Omental fat pad (tissue), 4 donors: ENCODE results near the gene ADAMTSL5. TPM values are rescaled to one million over a fixed set of nuclear protein-coding genes. Genes with fewer than 3 reads are reported as not detected.

ENCODE experiments used
- ATAC-seq: fragments of 150-250 bp; one replicate; pipeline ENCODE4 v1.9.1; 2016; ENCODE audit warnings: mild to moderate bottlenecking, moderate library complexity; ENCODE audit not compliant: low FRiP score
- DNase-seq: peaks from one replicate; pipeline ENCODE4 v3.0.0-alpha.2; 2019; ENCODE audit warnings: low spot score
- CTCF ChIP-seq, 3 donors: fragments of 450-650 bp; IDR thresholded peaks; one replicate each; pipeline ENCODE4 v1.5.1; 2016 to 2017; ENCODE audit warnings: antibody characterized with exemption in 3 of 3, mild to moderate bottlenecking in 3 of 3, moderate library complexity in 2 of 3
- total RNA-seq, 4 donors: library from RNA; depleted of rRNA; stranded (reverse); fragments of >200 nt; gene quantifications; one replicate each; pipeline ENCODE4 v1.1.0, GENCODE V29; 2016

Gene ADAMTSL5
- total RNA-seq, 4 donors from 2014 or later = 0.60 to 4.3 (median 0.89) TPM

GRCh38 chr19:1457031-1457739, 55.6 kb downstream of the ADAMTSL5 start:
- ATAC-seq (no peak), DNase-seq (no peak)
- no peak for TF ChIP-seq CTCF (IDR thresholded peaks at IDR 0.05)

GRCh38 chr19:1456121-1456900, 56.5 kb downstream of the ADAMTSL5 start:
- no peak for TF ChIP-seq CTCF (IDR thresholded peaks at IDR 0.05)
- ATAC-seq (no peak), DNase-seq (no peak)

GRCh38 chr19:1455336-1456120, 57.3 kb downstream of the ADAMTSL5 start:
- ATAC-seq = no peak
- DNase-seq = no peak
- TF ChIP-seq CTCF (IDR thresholded peaks at IDR 0.05) = no peak

Other genes starting within 250 kb of the ADAMTSL5 start
- 100 to 1,000 TPM; 292 to 484 (median 372) TPM for gene CIRBP, start 243.7 kb downstream of the ADAMTSL5 start, total RNA-seq
- gene FAM174C, start 237.5 kb downstream of the ADAMTSL5 start, total RNA-seq = 10 to 100 TPM; 47.2 to 69.1 (median 59.3) TPM
- gene EFNA2, start 227.1 kb downstream of the ADAMTSL5 start, total RNA-seq = not detected
- 100 to 1,000 TPM in 3 of 4 donors, 10 to 100 TPM in 1; 80.3 to 121 (median 114) TPM for gene NDUFS7, start 129.1 kb downstream of the ADAMTSL5 start, total RNA-seq
- 10 to 100 TPM; 10.8 to 16.2 (median 13.7) TPM for gene GAMT, start 111.5 kb downstream of the ADAMTSL5 start, total RNA-seq
- 10 to 100 TPM; 47.3 to 55.7 (median 51.1) TPM for gene DAZAP1, start 105.4 kb downstream of the ADAMTSL5 start, total RNA-seq
- 1,000 to 10,000 TPM; 2,522 to 3,708 (median 2,994) TPM for gene RPS15, start 74.6 kb downstream of the ADAMTSL5 start, total RNA-seq
- gene APC2, start 62.9 kb downstream of the ADAMTSL5 start, total RNA-seq = under 1 TPM in 2 of 4 donors, not detected in 2; 0.12 to 0.19 TPM
- 10 to 100 TPM; 17.6 to 26.2 (median 20.6) TPM for gene C19orf25, start 33.8 kb downstream of the ADAMTSL5 start, total RNA-seq
- gene PCSK4, start 22.7 kb downstream of the ADAMTSL5 start, total RNA-seq = 1 to 10 TPM; 1.4 to 2.4 (median 2.2) TPM
- gene REEP6, start 21.8 kb downstream of the ADAMTSL5 start, total RNA-seq = 1 to 10 TPM; 1.6 to 4.5 (median 2.8) TPM
- gene PLK5, start 11.1 kb upstream of the ADAMTSL5 start, total RNA-seq = not detected
- 10 to 100 TPM in 1 of 4 donors, 1 to 10 TPM in 3; 3.3 to 10.2 (median 7.7) TPM for gene MEX3D, start 55.3 kb upstream of the ADAMTSL5 start, total RNA-seq
- gene MBD3, start 79.8 kb upstream of the ADAMTSL5 start, total RNA-seq = 100 to 1,000 TPM in 1 of 4 donors, 10 to 100 TPM in 3; 71.1 to 100 (median 78.3) TPM
- gene UQCR11, start 92.4 kb upstream of the ADAMTSL5 start, total RNA-seq = 10 to 100 TPM; 56.6 to 83.2 (median 64.6) TPM
- gene TCF3, start 139.6 kb upstream of the ADAMTSL5 start, total RNA-seq = 10 to 100 TPM; 24.2 to 46.6 (median 40.4) TPM
- gene ONECUT3, start 240.5 kb upstream of the ADAMTSL5 start, total RNA-seq = not detected